KOPT-K1 (cell line): ENCODE results near the gene RGS11.

Experiments
- H3K27ac ChIP-seq: fragments of 200-600 bp; sonication (generic); 2 replicates; pipeline ENCODE4 v1.5.1; 2016; ENCODE audit warnings: antibody characterized with exemption, mild to moderate bottlenecking, low read depth, low read length; ENCODE audit not compliant: poor library complexity, severe bottlenecking
- H3K36me3 ChIP-seq: fragments of 200-600 bp; sonication (generic); 2 replicates; pipeline ENCODE4 v1.5.1; 2017; ENCODE audit warnings: antibody characterized with exemption, mild to moderate bottlenecking, low read length, moderate library complexity; ENCODE audit not compliant: insufficient read depth
- H3K9me3 ChIP-seq: fragments of 200-600 bp; sonication (generic); 2 replicates; pipeline ENCODE4 v1.5.1; 2017; ENCODE audit warnings: antibody characterized with exemption, low read length, mild to moderate bottlenecking; ENCODE audit not compliant: insufficient read depth, poor library complexity, severe bottlenecking

Gene RGS11

GRCh38 chr16:287981-288920 lies 12.5 kb upstream of the RGS11 start:
- peaks cover 65% of the 10 kb centered on the region for H3K36me3 ChIP-seq
- no peaks in the 10 kb centered on the region for H3K9me3 ChIP-seq
- no peak overlapping the region for H3K27ac ChIP-seq

DNA sequence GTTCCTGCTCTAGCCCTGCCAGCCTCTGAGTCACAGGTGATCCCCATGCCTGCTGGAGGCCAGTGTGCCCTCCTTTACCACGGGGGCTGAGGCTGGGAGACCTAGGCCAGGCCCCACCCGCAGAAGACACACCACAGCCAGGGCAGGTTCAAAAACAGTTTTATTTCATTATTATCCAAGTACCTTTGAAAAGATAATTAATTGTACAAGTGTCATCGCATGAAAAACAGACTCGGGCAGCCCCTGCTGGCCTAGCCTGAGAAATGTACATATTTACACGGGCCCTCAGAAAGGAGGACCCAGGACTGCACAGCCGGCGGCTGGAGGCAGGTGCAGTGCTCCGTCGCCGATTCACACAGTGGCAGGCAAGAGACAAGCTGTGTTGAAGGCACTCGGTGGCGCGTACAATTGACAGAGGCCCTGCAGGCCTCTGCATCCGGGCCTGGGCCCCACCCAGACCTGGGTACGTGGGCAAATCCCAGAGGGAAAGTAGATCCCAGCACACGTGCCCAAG lies 11.6 kb upstream of the RGS11 start:
- H3K36me3 ChIP-seq, result peaks cover 56% of the 10 kb centered on the region
- no peak overlapping the region for H3K27ac ChIP-seq
- no peaks in the 10 kb centered on the region for H3K9me3 ChIP-seq

DNA sequence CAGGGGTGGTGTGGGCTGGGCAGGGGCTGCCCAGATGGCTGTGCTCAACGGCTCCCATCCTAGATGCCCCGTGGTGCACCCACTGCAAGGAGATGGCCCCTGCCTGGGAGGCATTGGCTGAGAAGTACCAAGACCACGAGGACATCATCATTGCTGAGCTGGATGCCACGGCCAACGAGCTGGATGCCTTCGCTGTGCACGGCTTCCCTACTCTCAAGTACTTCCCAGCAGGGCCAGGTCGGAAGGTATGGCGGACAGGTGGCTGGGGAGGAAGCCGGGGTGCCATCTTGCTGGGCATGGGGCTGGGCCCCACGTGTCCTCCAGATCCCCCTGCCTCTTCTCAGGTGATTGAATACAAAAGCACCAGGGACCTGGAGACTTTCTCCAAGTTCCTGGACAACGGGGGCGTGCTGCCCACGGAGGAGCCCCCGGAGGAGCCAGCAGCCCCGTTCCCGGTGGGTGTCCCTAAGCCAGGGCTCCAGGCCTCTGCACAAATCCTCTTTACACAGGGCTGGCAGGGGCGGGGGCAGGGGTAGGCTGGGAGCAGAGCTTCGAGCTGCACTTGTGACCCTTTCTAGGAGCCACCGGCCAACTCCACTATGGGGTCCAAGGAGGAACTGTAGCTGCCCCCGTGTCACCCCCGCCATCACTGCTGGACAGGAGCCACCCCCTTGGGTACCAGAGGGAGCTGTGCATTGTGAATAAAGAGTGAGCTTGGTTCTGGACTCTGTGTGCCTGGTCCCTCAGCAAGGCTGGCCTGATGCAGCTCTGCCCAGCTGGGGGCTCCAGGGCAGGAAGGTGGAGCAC lies 10.9 kb upstream of the RGS11 start:
- Histone ChIP-seq H3K36me3 (peaks cover 49% of the 10 kb centered on the region), H3K27ac (no peak overlapping the region), H3K9me3 (no peaks in the 10 kb centered on the region)

- H3K27ac ChIP-seq, result no peak overlapping the region
Observed at GRCh38 chr16:285146-286055, 9.7 kb upstream of the RGS11 start.

GRCh38 chr16:284204-285120 lies 8.7 kb upstream of the RGS11 start:
- Histone ChIP-seq H3K27ac (no peak overlapping the region), H3K9me3 (no peaks in the 10 kb centered on the region), H3K36me3 (peaks cover 27% of the 10 kb centered on the region)

More at GRCh38 chr16:285146-286055, 9.7 kb upstream of the RGS11 start:
- no peaks in the 10 kb centered on the region for H3K9me3 ChIP-seq
- peaks cover 36% of the 10 kb centered on the region for H3K36me3 ChIP-seq

- Histone ChIP-seq H3K36me3 (peaks cover 14% of the 10 kb centered on the region), H3K9me3 (no peaks in the 10 kb centered on the region), H3K27ac (no peak within 1 kb of the TSS)
Observed at GRCh38 chr16:283033-283805, 7.5 kb upstream of the RGS11 start, which contains the start of gene PDIA2. TSS of gene PDIA2 (plus strand) at chr16:283164. CDS start at chr16:283170, 6 bp downstream.

DNA sequence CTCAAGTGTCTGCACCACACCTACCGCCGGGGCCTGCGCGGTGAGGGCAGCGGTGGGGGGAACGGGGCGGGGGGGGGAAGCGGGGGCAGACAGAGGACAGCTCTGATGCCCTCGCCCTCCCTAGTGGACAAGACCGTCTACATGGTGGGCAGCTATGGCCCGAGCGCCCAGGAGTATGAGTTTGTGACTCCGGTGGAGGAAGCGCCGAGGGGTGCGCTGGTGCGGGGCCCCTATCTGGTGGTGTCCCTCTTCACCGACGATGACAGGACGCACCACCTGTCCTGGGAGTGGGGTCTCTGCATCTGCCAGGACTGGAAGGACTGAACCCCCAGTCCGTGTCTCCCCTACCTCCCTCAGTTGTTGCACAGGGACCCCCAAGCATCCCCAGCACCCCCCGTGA lies 6.7 kb upstream of the RGS11 start:
- peaks cover 7% of the 10 kb centered on the region for H3K36me3 ChIP-seq
- no peak overlapping the region for H3K27ac ChIP-seq
- H3K9me3 ChIP-seq, result no peaks in the 10 kb centered on the region

GRCh38 chr16:281660-282255 lies 6.0 kb upstream of the RGS11 start:
- no peaks in the 10 kb centered on the region for H3K36me3 ChIP-seq
- no peaks in the 10 kb centered on the region for H3K9me3 ChIP-seq
- no peak overlapping the region for H3K27ac ChIP-seq

DNA sequence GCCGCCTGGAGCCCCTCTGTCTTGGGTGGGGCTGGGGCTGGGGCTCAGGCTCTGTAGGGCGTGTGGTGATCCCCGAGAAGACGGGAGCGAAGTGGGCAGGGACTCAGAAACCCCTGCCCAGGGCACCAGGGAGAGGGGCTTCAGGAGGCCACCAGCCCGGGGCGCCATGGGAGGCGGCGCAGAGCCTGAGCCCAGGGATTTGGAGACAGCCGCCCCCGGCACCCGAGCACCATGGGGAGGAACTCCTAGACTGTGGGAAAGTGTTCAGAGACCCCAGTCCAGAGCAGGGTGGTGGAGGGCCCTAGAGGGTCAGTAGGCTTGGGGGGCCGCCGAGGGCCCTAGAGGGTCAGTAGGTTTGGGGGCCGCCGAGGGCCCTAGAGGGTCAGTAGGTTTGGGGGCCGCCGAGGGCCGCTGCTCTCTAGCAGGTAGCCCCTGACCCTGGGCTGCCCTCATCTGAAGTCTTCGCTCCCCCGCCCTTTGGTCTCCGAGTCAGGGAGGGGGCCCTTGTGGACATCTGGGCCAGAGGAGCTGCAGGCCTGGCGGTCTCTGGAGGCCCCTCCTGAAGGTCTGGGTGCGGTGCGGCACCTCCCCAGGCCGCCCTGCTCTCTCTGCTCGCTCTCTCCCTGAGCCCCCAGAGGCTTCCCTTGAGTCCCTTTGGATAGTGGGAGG lies 5.4 kb upstream of the RGS11 start:
- Histone ChIP-seq H3K9me3 (no peaks in the 10 kb centered on the region), H3K36me3 (no peaks in the 10 kb centered on the region), H3K27ac (no peak overlapping the region)

- H3K9me3 ChIP-seq, result no peaks in the 10 kb centered on the region
- H3K36me3 ChIP-seq, result no peaks in the 10 kb centered on the region
- no peak within 1 kb of the TSS for H3K27ac ChIP-seq
Observed at GRCh38 chr16:280552-280951, 4.8 kb upstream of the RGS11 start, which contains the start of gene ARHGDIG. TSS of gene ARHGDIG (plus strand) at chr16:280591. CDS start at chr16:280681, 90 bp downstream.

- Histone ChIP-seq H3K36me3 (no peaks in the 10 kb centered on the region), H3K27ac (no peak overlapping the region), H3K9me3 (no peaks in the 10 kb centered on the region)
Observed at GRCh38 chr16:280005-280460, 4.3 kb upstream of the RGS11 start.

DNA sequence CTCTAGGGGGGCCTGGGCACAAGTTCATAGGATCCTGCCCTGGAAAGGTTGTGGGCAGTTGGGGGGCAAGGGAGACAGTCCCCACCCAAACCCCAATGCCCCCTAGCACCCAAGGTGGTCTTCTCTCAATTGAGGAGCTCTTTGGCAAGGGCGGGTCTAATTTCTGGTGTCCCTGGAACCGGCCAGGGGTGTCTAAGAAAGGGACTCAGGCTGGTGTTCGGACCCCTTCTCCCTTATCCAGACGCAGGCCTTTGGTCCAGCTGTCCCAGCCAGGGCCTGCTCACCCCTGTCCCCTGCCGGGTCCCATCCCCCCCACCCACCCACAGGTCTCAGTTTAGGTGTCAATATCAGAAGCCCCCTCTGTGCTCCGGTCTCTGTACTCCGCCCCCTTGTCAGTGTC lies 3.8 kb upstream of the RGS11 start:
- H3K36me3 ChIP-seq, result no peaks in the 10 kb centered on the region
- no peaks in the 10 kb centered on the region for H3K9me3 ChIP-seq
- H3K27ac ChIP-seq, result no peak overlapping the region
